Thoracic aorta (tissue), 2 donors: ENCODE measurements around the gene C2CD3. TPM values are rescaled to one million over a fixed set of nuclear protein-coding genes. Genes with fewer than 3 reads are reported as not detected.

Experiments
- ATAC-seq: fragments of 150-250 bp; one replicate; pipeline ENCODE4 v1.8.0; 2017; ENCODE audit warnings: low read depth; ENCODE audit not compliant: insufficient number of reproducible peaks, low FRiP score
- DNase-seq: peaks from one replicate; pipeline ENCODE4 v3.0.0-alpha.2; 2020; ENCODE audit warnings: low spot score
- H3K27ac ChIP-seq, 2 donors: fragments of 200-600 bp; sonication (generic); 1 replicate in 1 of 2; 2 replicates in 1 of 2; pipeline ENCODE4 v1.5.1; 2016; ENCODE audit warnings: mild to moderate bottlenecking in 2 of 2, moderate library complexity in 2 of 2
- H3K27me3 ChIP-seq: fragments of 200-600 bp; sonication (generic); replicated peaks from 2 replicates; pipeline ENCODE4 v1.6.0; 2016; ENCODE audit warnings: mild to moderate bottlenecking; ENCODE audit not compliant: insufficient read depth
- H3K36me3 ChIP-seq: fragments of 200-600 bp; sonication (generic); one replicate; pipeline ENCODE4 v1.5.1; 2016
- H3K4me1 ChIP-seq, 2 donors: fragments of 200-600 bp; sonication (generic); 1 replicate in 1 of 2; 2 replicates in 1 of 2; pipeline versions ENCODE4 v1.5.1 to v1.6.0; 2016; ENCODE audit warnings: low read depth in 2 of 2, mild to moderate bottlenecking in 1 of 2; ENCODE audit not compliant: control insufficient read depth in 1 of 2
- H3K4me3 ChIP-seq: fragments of 200-600 bp; sonication (generic); 2 replicates; pipeline ENCODE4 v1.5.1; 2016; ENCODE audit warnings: mild to moderate bottlenecking
- H3K9me3 ChIP-seq: fragments of 200-600 bp; sonication (generic); 2 replicates; pipeline ENCODE4 v1.5.1; 2016
- total RNA-seq, 2 donors: library from RNA; depleted of rRNA; stranded (reverse); fragments of >200 nt; gene quantifications; one replicate each; pipeline versions ENCODE4 v1.1.0 to v1.2.3, GENCODE V29; 2016
- TF ChIP-seq, protein P1 (sequence below): fragments of 200-600 bp; sonication (generic); IDR thresholded peaks from one replicate; pipeline ENCODE4 v1.5.1; 2019; ENCODE audit warnings: antibody characterized with exemption

Gene C2CD3
- total RNA-seq, 2 donors from 2014 or later = 23.7 to 30.6 TPM

DNA sequence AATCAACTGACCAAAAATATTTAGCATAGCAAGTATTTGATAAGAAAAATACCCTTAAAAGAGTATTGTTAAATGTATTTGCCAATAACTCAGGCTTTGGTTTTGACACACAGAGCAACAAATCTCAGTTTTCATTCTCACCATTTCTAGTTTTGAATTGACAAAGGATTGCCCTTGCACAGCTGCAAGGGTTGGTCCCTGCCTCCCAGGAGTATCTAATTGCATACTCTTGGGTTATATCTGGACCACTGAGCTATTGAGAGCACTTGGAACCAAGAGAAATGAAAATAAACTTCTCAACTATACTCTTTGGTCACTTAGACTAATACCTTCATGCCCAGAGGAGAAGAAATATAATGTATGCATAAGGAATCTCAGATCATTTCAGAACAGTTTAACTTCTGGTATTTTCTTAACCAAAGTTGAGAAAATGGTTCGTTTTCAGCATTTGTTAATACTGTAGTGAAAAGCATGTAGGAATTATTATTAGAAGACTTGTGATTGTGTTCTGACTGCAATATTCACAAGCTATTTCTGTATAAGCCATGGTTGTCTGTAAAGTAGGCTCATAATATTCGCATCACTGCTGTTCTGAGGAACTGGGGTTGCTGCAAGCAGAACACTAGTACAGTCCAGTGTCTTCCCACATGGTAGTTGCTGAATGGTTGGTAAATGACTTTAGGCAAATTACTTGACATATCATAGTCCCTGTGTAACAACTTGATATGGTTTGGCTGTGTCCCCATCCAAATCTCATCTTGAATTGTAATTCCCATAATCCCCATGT is 7.9 kb downstream of the C2CD3 start:
- H3K4me1 ChIP-seq = no peaks in the 10 kb centered on the region
- H3K9me3 ChIP-seq = no peaks in the 10 kb centered on the region
- TF ChIP-seq, protein P1, sequence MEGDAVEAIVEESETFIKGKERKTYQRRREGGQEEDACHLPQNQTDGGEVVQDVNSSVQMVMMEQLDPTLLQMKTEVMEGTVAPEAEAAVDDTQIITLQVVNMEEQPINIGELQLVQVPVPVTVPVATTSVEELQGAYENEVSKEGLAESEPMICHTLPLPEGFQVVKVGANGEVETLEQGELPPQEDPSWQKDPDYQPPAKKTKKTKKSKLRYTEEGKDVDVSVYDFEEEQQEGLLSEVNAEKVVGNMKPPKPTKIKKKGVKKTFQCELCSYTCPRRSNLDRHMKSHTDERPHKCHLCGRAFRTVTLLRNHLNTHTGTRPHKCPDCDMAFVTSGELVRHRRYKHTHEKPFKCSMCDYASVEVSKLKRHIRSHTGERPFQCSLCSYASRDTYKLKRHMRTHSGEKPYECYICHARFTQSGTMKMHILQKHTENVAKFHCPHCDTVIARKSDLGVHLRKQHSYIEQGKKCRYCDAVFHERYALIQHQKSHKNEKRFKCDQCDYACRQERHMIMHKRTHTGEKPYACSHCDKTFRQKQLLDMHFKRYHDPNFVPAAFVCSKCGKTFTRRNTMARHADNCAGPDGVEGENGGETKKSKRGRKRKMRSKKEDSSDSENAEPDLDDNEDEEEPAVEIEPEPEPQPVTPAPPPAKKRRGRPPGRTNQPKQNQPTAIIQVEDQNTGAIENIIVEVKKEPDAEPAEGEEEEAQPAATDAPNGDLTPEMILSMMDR = no peak
- DNase-seq (no peak), ATAC-seq (no peak)
- no peak overlapping the region for H3K27ac ChIP-seq
- no peak overlapping the region for H3K4me3 ChIP-seq
- H3K27me3 ChIP-seq = no peaks in the 10 kb centered on the region
- H3K36me3 ChIP-seq = no peaks in the 10 kb centered on the region

DNA sequence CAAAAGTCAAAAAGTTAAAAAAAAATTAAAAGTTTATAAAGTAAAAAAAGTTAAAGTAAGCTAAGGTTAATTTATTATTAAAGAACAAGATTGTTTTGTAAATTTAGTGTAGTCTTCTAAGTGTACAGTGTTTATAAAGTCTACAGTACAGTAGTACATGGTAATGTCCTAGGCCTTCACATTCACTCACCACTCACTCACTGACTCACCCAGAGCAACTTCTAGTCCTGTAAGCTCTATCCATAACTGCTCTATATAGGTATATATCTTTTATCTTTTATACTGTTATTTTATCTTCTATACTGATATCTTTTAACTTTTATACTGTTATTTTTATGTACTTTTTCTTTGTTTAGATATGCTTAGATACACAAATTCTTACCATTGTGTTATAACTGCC is 11.2 kb downstream of the C2CD3 start:
- no peaks in the 10 kb centered on the region for H3K27me3 ChIP-seq
- H3K27ac ChIP-seq = no peak overlapping the region
- no peaks in the 10 kb centered on the region for H3K9me3 ChIP-seq
- no peak for DNase-seq
- H3K4me1 ChIP-seq = peaks cover 0 to 6% of the 10 kb centered on the region in 2 donors
- no peak overlapping the region for H3K4me3 ChIP-seq
- no peak for ATAC-seq
- TF ChIP-seq, protein P1 = no peak
- H3K36me3 ChIP-seq = no peaks in the 10 kb centered on the region

DNA sequence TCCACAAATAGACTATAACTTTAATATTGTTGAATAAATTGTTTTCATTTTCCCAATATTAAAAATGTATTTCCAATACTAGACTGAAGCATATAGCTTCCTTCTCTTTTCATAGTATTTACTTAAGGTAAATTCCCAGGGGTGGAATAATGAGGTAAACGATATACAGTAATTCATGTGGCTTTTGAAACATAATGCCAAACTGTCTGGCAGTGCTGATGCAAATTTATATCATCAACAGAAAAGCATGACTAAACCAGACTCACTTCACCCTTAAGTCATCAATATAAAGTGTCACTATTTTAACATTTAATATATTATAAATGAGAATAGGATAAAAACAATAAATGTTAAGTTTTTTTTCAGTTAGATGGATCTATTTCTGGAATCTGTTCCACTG is 13.6 kb downstream of the C2CD3 start:
- no peaks in the 10 kb centered on the region for H3K36me3 ChIP-seq
- no peak overlapping the region for H3K27ac ChIP-seq
- DNase-seq (no peak), ATAC-seq (no peak)
- no peak overlapping the region for H3K4me3 ChIP-seq
- peaks cover 0 to 9% of the 10 kb centered on the region in 2 donors for H3K4me1 ChIP-seq
- no peaks in the 10 kb centered on the region for H3K27me3 ChIP-seq
- H3K9me3 ChIP-seq = no peaks in the 10 kb centered on the region
- TF ChIP-seq, protein P1 = no peak

DNA sequence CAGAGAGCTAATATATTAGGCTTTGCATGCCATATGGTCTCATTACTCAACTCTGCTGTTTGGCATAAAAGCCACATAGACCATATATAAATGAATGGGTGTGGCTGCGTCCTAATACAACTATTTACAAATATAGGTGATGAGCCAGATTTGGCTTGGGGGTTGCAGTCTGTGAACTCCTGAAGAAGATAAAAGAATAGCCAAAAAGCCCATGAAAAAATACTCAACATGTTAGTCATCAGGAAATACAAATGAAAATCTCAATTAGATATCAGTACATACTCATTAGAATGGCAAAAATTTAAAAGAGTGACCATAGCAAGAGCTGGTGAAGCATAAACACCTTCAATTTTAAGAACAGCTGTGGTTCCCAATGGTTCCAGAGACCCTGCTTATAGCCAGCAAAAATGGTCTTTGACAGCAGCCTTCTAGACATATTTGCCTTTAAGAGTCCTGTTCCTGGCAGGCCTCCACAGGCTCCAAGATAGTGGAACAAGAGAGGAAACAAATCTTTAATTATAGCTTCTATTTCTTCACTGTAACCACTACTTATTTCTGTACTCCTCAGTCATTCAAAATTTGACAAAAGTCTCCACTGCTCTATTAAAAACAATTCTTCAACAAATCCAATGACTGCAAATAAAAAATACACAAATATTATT is 16.1 kb downstream of the C2CD3 start:
- ATAC-seq (no peak), DNase-seq (no peak)
- Histone ChIP-seq H3K4me1 (peaks cover 0 to 9% of the 10 kb centered on the region in 2 donors), H3K27me3 (no peaks in the 10 kb centered on the region), H3K9me3 (no peaks in the 10 kb centered on the region), H3K36me3 (no peaks in the 10 kb centered on the region), H3K27ac (no peak overlapping the region), H3K4me3 (no peak overlapping the region)
- TF ChIP-seq, protein P1 = no peak

DNA sequence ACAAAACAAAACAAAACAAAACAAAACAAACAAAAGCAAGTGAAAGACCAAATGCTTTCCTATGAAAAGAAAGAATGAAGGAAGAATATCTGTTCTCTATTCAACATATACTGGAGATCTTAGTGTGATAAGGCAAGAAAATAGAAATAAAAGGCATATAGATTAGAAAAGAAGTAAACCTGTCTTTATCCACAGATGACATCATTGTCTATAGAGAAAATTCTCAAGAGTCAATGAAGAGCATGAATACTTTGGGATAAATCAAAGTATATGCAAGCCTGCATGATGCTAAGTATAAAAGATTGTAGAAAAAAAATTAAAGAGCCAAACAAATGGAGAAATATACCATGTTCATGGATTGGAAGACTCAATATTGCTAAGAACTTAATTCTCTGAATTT is 17.6 kb downstream of the C2CD3 start:
- H3K36me3 ChIP-seq = no peaks in the 10 kb centered on the region
- DNase-seq (no peak), ATAC-seq (no peak)
- no peaks in the 10 kb centered on the region for H3K9me3 ChIP-seq
- no peaks in the 10 kb centered on the region for H3K27me3 ChIP-seq
- no peak overlapping the region for H3K4me3 ChIP-seq
- H3K27ac ChIP-seq = no peak overlapping the region
- TF ChIP-seq, protein P1 = no peak
- H3K4me1 ChIP-seq = peaks cover 0 to 9% of the 10 kb centered on the region in 2 donors
